22Rv1 (cell line): Measurements from ENCODE around the gene TTN.

ENCODE experiments used
- CTCF ChIP-seq: fragments of 450-650 bp; IDR thresholded peaks from 2 replicates; pipeline ENCODE4 v1.5.1; 2017; ENCODE audit warnings: mild to moderate bottlenecking
- ZFX ChIP-seq: fragments of 450-650 bp; IDR thresholded peaks from 2 replicates; pipeline ENCODE4 v1.6.1; 2017; ENCODE audit warnings: antibody characterized with exemption, borderline replicate concordance

DNA sequence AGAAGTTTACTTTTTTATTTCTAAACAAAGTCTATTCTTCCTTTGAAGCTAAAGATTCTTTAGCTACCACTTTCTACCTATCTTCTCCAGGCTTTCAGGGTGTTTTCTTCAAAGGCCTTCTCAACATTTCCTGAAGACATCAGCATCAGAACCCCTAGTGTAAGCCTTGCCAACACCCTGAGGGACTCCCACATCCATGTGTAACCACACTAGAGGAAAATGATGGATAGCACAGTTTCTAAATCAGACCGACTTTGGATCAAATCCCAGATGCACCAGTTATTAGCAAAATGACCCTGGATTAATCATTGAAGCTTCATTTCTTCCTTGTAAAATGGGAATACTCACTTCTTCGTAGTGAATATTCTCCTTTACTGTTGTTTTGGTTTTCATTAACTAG is 4.7 kb upstream of the TTN start:
- no peak for TF ChIP-seq CTCF
- TF ChIP-seq ZFX, result no peak
